Neural cell (in vitro differentiated cells): ENCODE results near the gene KCNT1. TPM values are rescaled to one million over a fixed set of nuclear protein-coding genes. Genes with fewer than 3 reads are reported as not detected.

ENCODE experiments used
- H2AFZ ChIP-seq: fragments of 200-600, 300-800 bp; sonication (generic), shearing (Covaris generic); 2 replicates; pipeline ENCODE4 v1.6.0; 2014; ENCODE audit warnings: low read depth, mild to moderate bottlenecking, antibody characterized with exemption, low read length, moderate library complexity
- H3F3A ChIP-seq: fragments of 200-600 bp; shearing (Covaris generic); 2 replicates; pipeline ENCODE4 v1.6.1; 2016; ENCODE audit warnings: mild to moderate bottlenecking, moderate library complexity, mixed read lengths, antibody characterized with exemption, low read length; ENCODE audit not compliant: insufficient read depth, poor library complexity, severe bottlenecking
- H3K27ac ChIP-seq: fragments of 200-600, 300-800 bp; sonication (generic), shearing (Covaris generic); 2 replicates; pipeline ENCODE4 v1.5.1; 2014; ENCODE audit warnings: mild to moderate bottlenecking, low read length, moderate library complexity
- H3K27me3 ChIP-seq: fragments of 300-800, 200-600 bp; sonication (generic), shearing (Covaris generic); 2 replicates; pipeline ENCODE4 v1.6.0; 2014; ENCODE audit warnings: mild to moderate bottlenecking, low read depth, low read length, moderate library complexity; ENCODE audit not compliant: insufficient read depth
- H3K36me3 ChIP-seq: fragments of 300-800, 200-600 bp; sonication (generic), shearing (Covaris generic); 2 replicates; pipeline ENCODE4 v1.5.1; 2014; ENCODE audit warnings: mild to moderate bottlenecking, antibody characterized with exemption, low read length, moderate library complexity; ENCODE audit not compliant: insufficient read depth
- H3K4me2 ChIP-seq: fragments of 300-800, 200-600 bp; sonication (generic), shearing (Covaris generic); 2 replicates; pipeline ENCODE4 v1.6.0; 2014; ENCODE audit warnings: mild to moderate bottlenecking, low read length
- H3K4me3 ChIP-seq: fragments of 300-800, 200-600 bp; sonication (generic), shearing (Covaris generic); 2 replicates; pipeline ENCODE4 v1.5.1; 2014; ENCODE audit warnings: mild to moderate bottlenecking, low read length, moderate library complexity
- H3K79me2 ChIP-seq: fragments of 200-600 bp; shearing (Covaris generic); replicated peaks from 2 replicates; pipeline ENCODE4 v1.6.0; 2014; ENCODE audit warnings: mild to moderate bottlenecking, low read length, moderate library complexity; ENCODE audit not compliant: insufficient read depth
- H3K9ac ChIP-seq: fragments of 300-800, 200-600 bp; sonication (generic), shearing (Covaris generic); 2 replicates; pipeline ENCODE4 v1.6.1; 2016; ENCODE audit warnings: mild to moderate bottlenecking, low read length, mixed read lengths
- H3K9me2 ChIP-seq: fragments of 200-600 bp; shearing (Covaris generic); 2 replicates; pipeline ENCODE4 v1.6.1; 2016; ENCODE audit warnings: mild to moderate bottlenecking, low read length, mixed read lengths; ENCODE audit not compliant: insufficient read depth
- H3K9me3 ChIP-seq: fragments of 200-600, 300-800 bp; sonication (generic), shearing (Covaris generic); 2 replicates; pipeline ENCODE4 v1.6.1; 2016; ENCODE audit warnings: mild to moderate bottlenecking, mixed run types, low read length, moderate library complexity, mixed read lengths
- H4K20me1 ChIP-seq: fragments of 200-600 bp; shearing (Covaris generic); 2 replicates; pipeline ENCODE4 v1.6.1; 2016; ENCODE audit warnings: mild to moderate bottlenecking, mixed run types; ENCODE audit not compliant: insufficient read depth
- CTCF ChIP-seq: fragments of 450-650 bp; IDR thresholded peaks from 2 replicates; pipeline ENCODE4 v1.5.1; 2014; ENCODE audit warnings: antibody characterized with exemption, mild to moderate bottlenecking, moderate library complexity; ENCODE audit not compliant: poor library complexity, severe bottlenecking
- EP300 ChIP-seq: fragments of 450-650 bp; conservative IDR thresholded peaks from 2 replicates; pipeline ENCODE4 v1.6.1; 2014; ENCODE audit warnings: antibody characterized with exemption, mild to moderate bottlenecking, moderate library complexity; ENCODE audit not compliant: poor library complexity, severe bottlenecking
- EZH2 ChIP-seq: fragments of 200-600, 300-800 bp; shearing (Covaris generic), sonication (generic); IDR thresholded peaks from 2 replicates; pipeline ENCODE4 v1.6.1; 2014; ENCODE audit warnings: antibody characterized with exemption, low read length, borderline replicate concordance, mild to moderate bottlenecking; ENCODE audit not compliant: insufficient read depth, poor library complexity, severe bottlenecking
- MXI1 ChIP-seq: fragments of 450-650 bp; conservative IDR thresholded peaks from 2 replicates; pipeline ENCODE4 v1.6.1; 2014; ENCODE audit warnings: antibody characterized with exemption, mild to moderate bottlenecking; ENCODE audit not compliant: poor library complexity, severe bottlenecking
- POLR2AphosphoS5 ChIP-seq: IDR thresholded peaks from 2 replicates; pipeline ENCODE4 v1.6.1; 2012
- RAD21 ChIP-seq: fragments of 450-650 bp; conservative IDR thresholded peaks from 2 replicates; pipeline ENCODE4 v1.6.1; 2014; ENCODE audit warnings: antibody characterized with exemption, mild to moderate bottlenecking, moderate library complexity
- REST ChIP-seq: IDR thresholded peaks from 2 replicates; pipeline ENCODE4 v1.6.1; 2012; ENCODE audit warnings: borderline replicate concordance
- SMC3 ChIP-seq: fragments of 450-650 bp; conservative IDR thresholded peaks from 2 replicates; pipeline ENCODE4 v1.6.1; 2014; ENCODE audit warnings: antibody characterized with exemption, mild to moderate bottlenecking, moderate library complexity; ENCODE audit not compliant: poor library complexity
- polyA plus RNA-seq: library from polyadenylated mRNA; depleted of rRNA; stranded (reverse); fragments of >200 nt; gene quantifications from 2 replicates; pipeline ENCODE4 v1.2.3, GENCODE V29; 2014

Gene KCNT1
- polyA plus RNA-seq, 1 donor from 2014 or later: 0.67 TPM

- Histone ChIP-seq H3K9ac (no peak overlapping the region), H3K36me3 (peaks cover 15% of the 10 kb centered on the region), H3K9me3 (no peaks in the 10 kb centered on the region), H3K4me3 (no peak overlapping the region), H3K79me2 (peaks cover 40% of the 10 kb centered on the region), H3K4me2 (no peak overlapping the region), H3F3A (no peaks in the 10 kb centered on the region), H3K9me2 (no peaks in the 10 kb centered on the region), H4K20me1 (peaks cover 11% of the 10 kb centered on the region), H2AFZ (no peak overlapping the region), H3K27ac (no peak overlapping the region), H3K27me3 (no peaks in the 10 kb centered on the region)
- TF ChIP-seq EP300 (no peak), SMC3 (no peak), RAD21 (no peak), MXI1 (no peak), CTCF (no peak), EZH2 (no peak), POLR2AphosphoS5 (no peak)
Measured at GRCh38 chr9:135827301-135827700, 125.3 kb downstream of the KCNT1 start.

- no peaks in the 10 kb centered on the region for H3K9me3 ChIP-seq
- peaks cover 11% of the 10 kb centered on the region for H4K20me1 ChIP-seq
- no peaks in the 10 kb centered on the region for H3F3A ChIP-seq
- no peak overlapping the region for H3K9ac ChIP-seq
- peaks cover 15% of the 10 kb centered on the region for H3K36me3 ChIP-seq
- H3K4me3 ChIP-seq: no peak overlapping the region
- H3K4me2 ChIP-seq: no peak overlapping the region
- TF ChIP-seq RAD21 (no peak), CTCF (no peak), POLR2AphosphoS5 (no peak), MXI1 (no peak), REST (no peak), EZH2 (no peak)
- no peak overlapping the region for H3K27ac ChIP-seq
- peaks cover 40% of the 10 kb centered on the region for H3K79me2 ChIP-seq
- H3K27me3 ChIP-seq: no peaks in the 10 kb centered on the region
- H3K9me2 ChIP-seq: no peaks in the 10 kb centered on the region
- H2AFZ ChIP-seq: no peak overlapping the region
Measured at GRCh38 chr9:135827866-135828580, 126.0 kb downstream of the KCNT1 start.
